ENCODE data around the gene OR2D2. TPM values are rescaled to one million over a fixed set of nuclear protein-coding genes. Genes with fewer than 3 reads are reported as not detected.
"Not testable (repeated sequence)": the region's sequence is repeated elsewhere in the genome, so short reads cannot be mapped to it uniquely, and the experiment has no call there.

Gene OR2D2
- polyA plus RNA-seq, 3 donors: not detected

- 79 to 86% (median 79%) methylated on average over 1 of the region's 1 CpG for WGBS, 3 donors
- H3K27ac ChIP-seq (ENCODE audit: low read depth, low read length): no peak overlapping the region
Measured at GRCh38 chr11:6889835-6890234, 2.5 kb downstream of the OR2D2 start.

DNA sequence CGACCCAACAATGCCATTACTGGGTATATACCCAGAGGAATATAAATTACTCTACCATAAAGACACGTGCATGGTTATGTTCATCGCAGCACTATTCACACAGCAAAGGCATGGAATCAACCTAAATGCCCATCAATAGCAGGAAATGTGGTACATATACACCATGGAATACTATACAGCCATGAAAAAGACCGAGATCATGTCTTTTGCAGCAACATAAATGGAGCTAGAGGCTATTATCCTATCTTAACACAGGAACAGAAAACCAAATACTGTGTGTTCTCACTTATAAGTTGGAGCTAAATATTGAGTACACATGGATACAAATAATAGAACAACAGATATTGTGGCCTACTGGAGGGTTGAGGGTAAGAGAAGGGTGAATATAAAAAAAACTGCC, 3.5 kb downstream of the OR2D2 start:
- no peak overlapping the region for H3K27ac ChIP-seq (ENCODE audit: low read depth, low read length)
- WGBS, 3 donors: 85 to 87% (median 86%) methylated on average over 4 of the region's 4 CpGs

- WGBS, 3 donors: 84 to 95% (median 90%) methylated on average over 5 of the region's 5 CpGs
- H3K27ac ChIP-seq (ENCODE audit: low read depth, low read length): not testable (repeated sequence)
Measured at GRCh38 chr11:6887711-6888110, 4.6 kb downstream of the OR2D2 start.

- H3K27ac ChIP-seq (ENCODE audit: low read depth, low read length): no peak overlapping the region
Measured at GRCh38 chr11:6882751-6883150, 9.5 kb downstream of the OR2D2 start.

DNA sequence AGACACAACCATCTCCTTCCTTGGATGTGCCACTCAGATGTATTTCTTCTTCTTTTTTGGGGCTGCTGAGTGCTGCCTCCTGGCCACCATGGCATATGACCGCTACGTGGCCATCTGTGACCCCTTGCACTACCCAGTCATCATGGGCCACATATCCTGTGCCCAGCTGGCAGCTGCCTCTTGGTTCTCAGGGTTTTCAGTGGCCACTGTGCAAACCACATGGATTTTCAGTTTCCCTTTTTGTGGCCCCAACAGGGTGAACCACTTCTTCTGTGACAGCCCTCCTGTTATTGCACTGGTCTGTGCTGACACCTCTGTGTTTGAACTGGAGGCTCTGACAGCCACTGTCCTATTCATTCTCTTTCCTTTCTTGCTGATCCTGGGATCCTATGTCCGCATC, 15.4 kb downstream of the OR2D2 start:
- no peak overlapping the region for H3K27ac ChIP-seq (ENCODE audit: low read depth, low read length)
- 74 to 93% (median 87%) methylated on average over 3 of the region's 3 CpGs for WGBS, 3 donors

- no peak within 1 kb of the TSS for H3K27ac ChIP-seq (ENCODE audit: low read depth, low read length)
- WGBS, 3 donors: 73 to 87% (median 85%) methylated on average over 1 of the region's 1 CpG
Measured at GRCh38 chr11:6876325-6876724, 16.0 kb downstream of the OR2D2 start, which contains the start of gene OR10A4. Gene OR10A4 (plus strand): TSS chr11:6876625. CDS start chr11:6876648, 23 bp downstream.

- H3K27ac ChIP-seq (ENCODE audit: low read depth, low read length): no peak overlapping the region
- 83 to 84% (median 84%) methylated on average over 2 of the region's 2 CpGs for WGBS, 3 donors
Measured at GRCh38 chr11:6875761-6876160, 16.5 kb downstream of the OR2D2 start.

GRCh38 chr11:6871278-6871677, 21.0 kb downstream of the OR2D2 start:
- WGBS, 3 donors: 73 to 89% (median 80%) methylated on average over 1 of the region's 1 CpG
- H3K27ac ChIP-seq (ENCODE audit: low read depth, low read length): no peak overlapping the region

DNA sequence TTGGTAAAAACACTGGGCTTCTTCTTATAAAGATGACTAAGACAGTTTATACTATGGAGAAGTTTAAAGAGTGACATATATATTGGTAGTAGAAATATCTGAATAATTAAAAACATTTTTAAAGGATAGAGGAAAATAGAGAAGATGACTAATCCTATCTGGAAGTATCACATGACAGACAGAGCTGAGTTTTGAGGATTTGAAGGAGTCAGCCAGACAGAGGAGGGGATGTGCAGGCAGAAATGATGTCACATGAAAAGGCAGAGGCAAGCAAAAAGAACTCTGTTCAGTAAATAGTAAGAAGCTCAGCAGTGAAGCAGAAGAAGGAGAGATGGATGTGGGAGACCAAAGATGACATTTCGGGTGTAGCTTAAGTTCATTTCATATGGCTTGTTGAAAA, 27.9 kb downstream of the OR2D2 start:
- 75 to 96% (median 82%) methylated on average over 1 of the region's 1 CpG for WGBS, 3 donors

DNA sequence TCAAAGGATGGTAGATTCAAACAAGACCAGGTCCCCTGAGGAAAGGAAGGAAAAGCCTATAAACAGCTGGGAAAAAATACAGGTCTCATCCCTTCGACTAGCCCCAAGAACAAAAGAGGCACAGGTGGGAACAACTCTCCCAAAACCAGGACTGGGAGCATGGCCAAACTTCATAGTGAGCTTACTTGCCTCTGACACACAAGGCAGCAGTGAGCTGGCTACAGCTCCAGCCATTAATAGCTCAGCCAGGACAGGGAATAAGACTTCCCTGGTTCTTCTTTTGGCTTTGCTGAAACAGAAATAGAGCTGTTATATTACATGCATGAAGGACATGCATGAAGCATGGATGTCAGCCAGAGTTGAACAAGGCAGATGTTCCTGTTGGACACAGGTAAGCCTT, 29.3 kb downstream of the OR2D2 start, which contains the start of gene OR10A2:
Gene OR10A2, plus strand, starts transcription at position 97 of the 400 bp plus-strand sequence. CDS start 6,698 bp downstream, outside the sequence.
- WGBS, 3 donors: 41 to 53% (median 52%) methylated on average over 1 of the region's 1 CpG
- H3K27ac ChIP-seq (ENCODE audit: low read depth, low read length): no peak within 1 kb of the TSS

More for the DNA sequence above, 27.9 kb downstream of the OR2D2 start:
- no peak overlapping the region for H3K27ac ChIP-seq (ENCODE audit: low read depth, low read length)

DNA sequence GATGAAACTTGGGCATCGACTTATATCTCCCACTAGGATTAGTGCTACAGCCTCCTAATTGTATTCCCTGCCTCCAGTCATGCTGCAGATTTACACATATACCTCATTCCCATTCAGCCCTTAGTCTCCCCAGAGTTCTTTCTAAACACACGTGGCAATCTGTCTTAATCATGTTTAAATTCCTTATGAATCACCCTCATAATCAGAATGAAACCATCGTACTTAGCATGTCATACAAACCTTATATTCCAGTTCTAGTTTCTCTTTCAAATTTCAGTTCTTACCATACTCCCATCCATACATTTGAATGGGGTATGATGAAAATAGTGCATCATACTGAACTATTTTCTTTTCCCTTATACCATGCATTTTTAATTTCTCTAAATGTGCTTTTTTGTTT, 35.4 kb downstream of the OR2D2 start:
- WGBS, 3 donors: 41 to 62% (median 59%) methylated on average over 3 of the region's 3 CpGs
- H3K27ac ChIP-seq (ENCODE audit: low read depth, low read length): no peak overlapping the region

DNA sequence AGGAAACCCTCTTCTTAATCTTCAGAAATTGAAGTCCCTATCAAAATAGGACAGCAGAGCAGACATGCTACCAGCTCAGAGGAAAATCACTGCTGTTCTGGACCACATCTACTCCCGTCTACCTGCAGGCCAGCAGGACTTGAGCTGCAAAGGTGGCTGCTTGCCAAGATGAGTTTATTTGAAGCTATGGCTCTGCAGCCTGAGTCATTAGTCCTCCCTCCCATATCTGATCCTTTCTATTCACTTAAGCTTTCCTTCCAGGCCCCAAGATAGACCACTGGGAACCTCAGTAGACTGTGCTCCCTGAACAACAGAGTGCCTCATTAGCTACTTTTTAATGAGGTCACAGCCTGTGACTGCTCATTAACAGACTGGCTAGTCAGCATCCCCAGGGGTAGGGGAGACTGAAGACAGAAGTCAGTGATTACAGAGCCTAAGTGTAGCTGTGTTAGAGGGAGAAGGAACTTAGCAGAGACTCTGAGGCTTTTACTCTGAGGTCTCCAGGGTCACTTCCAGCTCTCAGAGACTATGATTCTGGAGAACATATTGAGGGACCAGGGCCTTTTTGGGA, 36.2 kb downstream of the OR2D2 start:
- H3K27ac ChIP-seq (ENCODE audit: low read depth, low read length): no peak overlapping the region
- 35 to 49% (median 46%) methylated on average over 1 of the region's 1 CpG for WGBS, 3 donors

DNA sequence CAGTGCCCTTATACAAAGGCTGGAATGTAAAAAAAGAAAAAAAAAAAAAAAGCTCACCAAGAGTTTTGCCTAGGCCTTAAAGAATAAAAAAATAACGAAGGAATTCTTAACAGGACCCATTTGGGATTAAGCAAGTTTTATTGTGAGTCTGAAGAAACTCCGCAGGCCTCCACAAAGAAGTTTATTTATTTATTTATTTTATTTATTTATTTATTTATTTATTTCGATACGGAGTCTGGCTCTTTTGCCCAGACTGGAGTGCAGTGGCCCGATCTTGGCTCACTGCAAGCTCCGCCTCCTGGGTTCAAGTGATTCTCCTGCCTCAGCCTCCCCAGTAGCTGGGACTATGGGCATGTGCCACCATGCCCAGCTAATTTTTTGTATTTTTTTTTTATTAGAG, 37.5 kb downstream of the OR2D2 start:
- H3K27ac ChIP-seq (ENCODE audit: low read depth, low read length): not testable (repeated sequence)
- WGBS, 3 donors: 92 to 94% (median 93%) methylated on average over 6 of the region's 6 CpGs

DNA sequence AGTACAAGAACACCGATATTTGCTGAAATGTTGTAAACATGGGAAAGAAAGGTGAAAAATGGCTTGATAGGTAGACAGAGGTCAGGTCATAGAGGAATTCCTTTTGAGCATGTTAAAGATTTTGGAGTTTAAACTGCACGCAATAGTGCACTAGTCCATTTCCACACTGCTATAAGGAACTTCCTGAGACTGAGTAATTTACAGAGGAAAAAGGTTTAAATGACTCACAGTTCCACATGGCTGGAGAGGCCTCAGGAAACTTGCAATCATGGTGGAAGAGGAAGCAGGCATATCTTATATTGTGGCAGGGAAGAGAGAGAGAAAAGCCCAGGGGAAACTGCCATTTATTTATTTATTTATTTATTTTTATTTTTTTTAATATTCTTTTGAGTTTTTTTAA, 41.8 kb downstream of the OR2D2 start:
- H3K27ac ChIP-seq (ENCODE audit: low read depth, low read length): no peak overlapping the region
- WGBS, 3 donors: 54 to 82% (median 78%) methylated on average over 2 of the region's 2 CpGs

- H3K27ac ChIP-seq (ENCODE audit: low read depth, low read length): no peak within 1 kb of the TSS
- WGBS, 3 donors: 69 to 74% (median 71%) methylated on average over 3 of the region's 3 CpGs
Measured at GRCh38 chr11:6845383-6845782, 46.9 kb downstream of the OR2D2 start, which contains the start of gene OR10A5. Gene OR10A5 (plus strand): TSS chr11:6845683. CDS start chr11:6845683, 0 bp downstream.

DNA sequence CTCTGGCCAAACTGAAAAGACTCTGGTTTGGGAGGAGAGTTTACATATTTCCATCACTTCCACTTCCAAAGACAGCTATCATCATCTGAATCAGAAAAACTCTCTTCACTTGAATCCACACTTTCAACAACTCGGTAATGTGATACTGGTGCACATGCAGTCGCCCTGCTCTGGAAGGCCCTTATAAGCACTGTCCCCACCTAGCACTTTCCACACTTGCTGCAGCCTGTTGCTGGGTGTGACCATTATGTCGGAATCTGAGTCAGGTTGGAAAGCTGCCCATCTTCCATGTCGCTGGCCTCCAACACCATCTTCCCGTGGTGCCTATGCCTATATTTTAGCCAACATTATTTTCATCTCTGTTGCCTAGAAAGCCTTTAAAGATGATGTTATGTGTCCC, 47.9 kb downstream of the OR2D2 start:
- WGBS, 3 donors: 89 to 91% (median 91%) methylated on average over 5 of the region's 5 CpGs
- H3K27ac ChIP-seq (ENCODE audit: low read depth, low read length): no peak overlapping the region

GRCh38 chr11:6843670-6844069, 48.6 kb downstream of the OR2D2 start:
- H3K27ac ChIP-seq (ENCODE audit: low read depth, low read length): no peak overlapping the region
- 51 to 66% (median 58%) methylated on average over 2 of the region's 2 CpGs for WGBS, 3 donors

DNA sequence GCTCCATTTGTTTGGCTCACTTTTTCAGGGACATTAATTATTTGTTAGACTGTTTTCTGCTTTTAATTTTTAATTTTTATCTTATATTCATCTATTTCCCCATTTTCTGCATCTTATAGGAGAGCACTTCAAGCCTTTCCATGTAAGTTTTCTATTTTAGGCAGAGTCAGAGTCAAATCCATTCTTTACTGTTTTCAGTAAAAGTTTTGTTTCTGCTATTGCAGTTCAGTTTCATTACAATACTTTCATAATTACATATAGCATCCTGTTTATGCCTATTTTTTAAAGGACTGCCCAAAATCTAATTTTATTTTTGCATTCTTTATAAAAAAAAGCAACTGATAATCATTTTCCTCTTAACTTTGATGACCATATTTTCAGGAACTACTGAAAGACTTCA, 50.6 kb downstream of the OR2D2 start:
- H3K27ac ChIP-seq (ENCODE audit: low read depth, low read length): no peak overlapping the region

Measured in adipose tissue (tissue), 3 donors.